Heart left ventricle (tissue), 13 donors: Measurements from ENCODE around the gene RAB22A.

Experiments
- CTCF ChIP-seq, 12 donors: fragments of 200-600 bp; sonication (generic) in 4 of 12; IDR thresholded peaks; one replicate each; pipeline versions ENCODE4 v1.5.0 to v1.8.0; 2018 to 2022; ENCODE audit warnings: antibody characterized with exemption in 12 of 12, mild to moderate bottlenecking in 5 of 12
- POLR2A ChIP-seq, 2 donors: fragments of 450-650 bp; IDR thresholded peaks; one replicate each; pipeline ENCODE4 v1.6.1; 2017; ENCODE audit warnings: antibody characterized with exemption in 2 of 2, mild to moderate bottlenecking in 2 of 2, moderate library complexity in 2 of 2
- donor health status: ischemic (EF 13 %, LVEDD 7.1; RV severe dilation, severe dysfunction).
- donor health status: DM: no; HTN: yes; CAD: no.
- donor health status: DM: no; HTN: no; CAD: no.
- donor health status: ischemic (EF 25% LVEDD 6.9; RV normal size, moderate dysfunction).
- donor health status: ischemic (EF 25% LVEDD 5.7; RV mildly dilated, moderate dysfunction).
- donor health status: ischemic (EF 35%, LVEDD 5.7; RV mildly dilated, moderate dysfunction).
- donor health status: nonischemic (EF 11% LVEDD 7.7; RV severe dilation, severe dysfunction).
- donor health status: DM: yes; HTN: yes; CAD: no.
- donor health status: PGD.
- donor health status: ischemic (EF 29% LVEDD 5.4; RV normal size, mild dysfunction).
- donor health status: nonischemic (EF 23%, LVEDD 6.1; RV moderate dilation, normal function).

- TF ChIP-seq CTCF (IDR thresholded peaks at IDR 0.05) (no peak), POLR2A (IDR thresholded peaks at IDR 0.05) (no peak)
Observed at GRCh38 chr20:58359441-58359840, 49.9 kb downstream of the RAB22A start.
